Measurements from ENCODE around the gene ATG101. TPM values are rescaled to one million over a fixed set of nuclear protein-coding genes. Genes with fewer than 3 reads are reported as not detected.
A peak's percentile ranks its signal among the peaks of the same experiment; 100 is the strongest.

Gene ATG101
- total RNA-seq, 4 donors from 2014 or later: 36.7 to 60.2 (median 52.6) TPM

DNA sequence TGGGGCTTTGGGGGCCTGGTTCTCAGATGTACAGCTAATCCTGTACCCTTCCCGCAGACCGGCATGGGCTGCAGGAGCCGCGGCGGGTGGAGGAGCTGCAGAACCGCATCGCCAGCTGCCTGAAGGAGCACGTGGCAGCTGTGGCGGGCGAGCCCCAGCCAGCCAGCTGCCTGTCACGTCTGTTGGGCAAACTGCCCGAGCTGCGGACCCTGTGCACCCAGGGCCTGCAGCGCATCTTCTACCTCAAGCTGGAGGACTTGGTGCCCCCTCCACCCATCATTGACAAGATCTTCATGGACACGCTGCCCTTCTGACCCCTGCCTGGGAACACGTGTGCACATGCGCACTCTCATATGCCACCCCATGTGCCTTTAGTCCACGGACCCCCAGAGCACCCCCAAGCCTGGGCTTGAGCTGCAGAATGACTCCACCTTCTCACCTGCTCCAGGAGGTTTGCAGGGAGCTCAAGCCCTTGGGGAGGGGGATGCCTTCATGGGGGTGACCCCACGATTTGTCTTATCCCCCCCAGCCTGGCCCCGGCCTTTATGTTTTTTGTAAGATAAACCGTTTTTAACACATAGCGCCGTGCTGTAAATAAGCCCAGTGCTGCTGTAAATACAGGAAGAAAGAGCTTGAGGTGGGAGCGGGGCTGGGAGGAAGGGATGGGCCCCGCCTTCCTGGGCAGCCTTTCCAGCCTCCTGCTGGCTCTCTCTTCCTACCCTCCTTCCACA is 11.0 kb upstream of the ATG101 start:
- peaks cover 0 to 82% (median 5%) of the 10 kb centered on the region in 3 donors for H3K4me1 ChIP-seq
- H3K36me3 ChIP-seq: peaks cover 0 to 62% of the 10 kb centered on the region in 2 donors
- no peak for TF ChIP-seq POLR2A (IDR thresholded peaks at IDR 0.05)
- no peak for TF ChIP-seq POLR2AphosphoS5 (IDR thresholded peaks at IDR 0.05)
- TF ChIP-seq EP300 (IDR thresholded peaks at IDR 0.05): no peak
- TF ChIP-seq, protein P1, sequence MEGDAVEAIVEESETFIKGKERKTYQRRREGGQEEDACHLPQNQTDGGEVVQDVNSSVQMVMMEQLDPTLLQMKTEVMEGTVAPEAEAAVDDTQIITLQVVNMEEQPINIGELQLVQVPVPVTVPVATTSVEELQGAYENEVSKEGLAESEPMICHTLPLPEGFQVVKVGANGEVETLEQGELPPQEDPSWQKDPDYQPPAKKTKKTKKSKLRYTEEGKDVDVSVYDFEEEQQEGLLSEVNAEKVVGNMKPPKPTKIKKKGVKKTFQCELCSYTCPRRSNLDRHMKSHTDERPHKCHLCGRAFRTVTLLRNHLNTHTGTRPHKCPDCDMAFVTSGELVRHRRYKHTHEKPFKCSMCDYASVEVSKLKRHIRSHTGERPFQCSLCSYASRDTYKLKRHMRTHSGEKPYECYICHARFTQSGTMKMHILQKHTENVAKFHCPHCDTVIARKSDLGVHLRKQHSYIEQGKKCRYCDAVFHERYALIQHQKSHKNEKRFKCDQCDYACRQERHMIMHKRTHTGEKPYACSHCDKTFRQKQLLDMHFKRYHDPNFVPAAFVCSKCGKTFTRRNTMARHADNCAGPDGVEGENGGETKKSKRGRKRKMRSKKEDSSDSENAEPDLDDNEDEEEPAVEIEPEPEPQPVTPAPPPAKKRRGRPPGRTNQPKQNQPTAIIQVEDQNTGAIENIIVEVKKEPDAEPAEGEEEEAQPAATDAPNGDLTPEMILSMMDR (IDR thresholded peaks at IDR 0.05): no peak
- no peak for ATAC-seq
- no peaks in the 10 kb centered on the region for H3K27me3 ChIP-seq
- WGBS, 2 donors (ENCODE audit: low coverage in 1 of 2): 65% methylated on average over 13 of the region's 25 CpGs; no CpG with 5 or more reads in 1 of the 2 donors
- H3K4me3 ChIP-seq: no peak overlapping the region
- no peaks in the 10 kb centered on the region for H3K9me3 ChIP-seq
- peak overlapping the region in 3 of 4 donors; percentile 96 to 100 (median 98) for H3K27ac ChIP-seq

GRCh38 chr12:52059582-52060497 is 9.9 kb upstream of the ATG101 start:
- no peak overlapping the region for H3K4me3 ChIP-seq
- no peaks in the 10 kb centered on the region for H3K27me3 ChIP-seq
- peaks cover 0 to 78% (median 0%) of the 10 kb centered on the region in 3 donors for H3K4me1 ChIP-seq
- H3K9me3 ChIP-seq: no peaks in the 10 kb centered on the region
- H3K36me3 ChIP-seq: peaks cover 0 to 52% of the 10 kb centered on the region in 2 donors
- peak; percentile 6 for ATAC-seq
- 58 to 64% methylated on average over 7 to 9 of the region's 12 CpGs for WGBS, 2 donors (ENCODE audit: low coverage in 1 of 2)
- peak overlapping the region in 3 of 4 donors; percentile 32 to 100 (median 98) for H3K27ac ChIP-seq
- TF ChIP-seq EP300 (IDR thresholded peaks at IDR 0.05): no peak
- TF ChIP-seq, protein P1 (IDR thresholded peaks at IDR 0.05): no peak
- TF ChIP-seq POLR2AphosphoS5 (IDR thresholded peaks at IDR 0.05): no peak
- TF ChIP-seq POLR2A (IDR thresholded peaks at IDR 0.05): no peak

- H3K9me3 ChIP-seq: no peaks in the 10 kb centered on the region
- 100% methylated on average over 1 of the region's 14 CpGs; no CpG with 5 or more reads in 1 of the 2 donors for WGBS, 2 donors (ENCODE audit: low coverage in 1 of 2)
- peak overlapping the region in 3 of 4 donors; percentile 29 to 100 (median 98) for H3K27ac ChIP-seq
- peaks cover 0 to 44% of the 10 kb centered on the region in 2 donors for H3K36me3 ChIP-seq
- no peaks in the 10 kb centered on the region for H3K27me3 ChIP-seq
- TF ChIP-seq POLR2AphosphoS5 (IDR thresholded peaks at IDR 0.05): no peak
- no peak for TF ChIP-seq POLR2A (IDR thresholded peaks at IDR 0.05)
- no peak for TF ChIP-seq EP300 (IDR thresholded peaks at IDR 0.05)
- ATAC-seq: peak; percentile 5
- H3K4me1 ChIP-seq: peaks cover 0 to 70% (median 0%) of the 10 kb centered on the region in 3 donors
- no peak overlapping the region for H3K4me3 ChIP-seq
Observed at GRCh38 chr12:52060498-52061177, 9.1 kb upstream of the ATG101 start.

GRCh38 chr12:52061470-52062166 is 8.2 kb upstream of the ATG101 start:
- TF ChIP-seq POLR2A (IDR thresholded peaks at IDR 0.05) (no peak), EP300 (IDR thresholded peaks at IDR 0.05) (no peak)
- TF ChIP-seq, protein P1 (IDR thresholded peaks at IDR 0.05): no peak
- Histone ChIP-seq H3K4me1 (peaks cover 0 to 60% (median 0%) of the 10 kb centered on the region in 3 donors), H3K9me3 (no peaks in the 10 kb centered on the region), H3K4me3 (no peak overlapping the region), H3K27ac (peak overlapping the region in 3 of 4 donors; percentile 70 to 100 (median 98)), H3K27me3 (no peaks in the 10 kb centered on the region), H3K36me3 (peaks cover 0 to 34% of the 10 kb centered on the region in 2 donors)
- 54% methylated on average over 3 of the region's 12 CpGs; no CpG with 5 or more reads in 1 of the 2 donors for WGBS, 2 donors (ENCODE audit: low coverage in 1 of 2)
- ATAC-seq: no peak

Measured in gastroesophageal sphincter (tissue), 4 donors.